HG02571 (cell line): ENCODE data around the gene ANTKMT.

Experiments used
- ATAC-seq: cut with Tn5 transposase; IDR thresholded peaks from one replicate; pipeline ENCODE4 v1.9.1; 2021; ENCODE audit warnings: mild to moderate bottlenecking, moderate library complexity; ENCODE audit not compliant: unreplicated experiment

ANTKMT gene

DNA sequence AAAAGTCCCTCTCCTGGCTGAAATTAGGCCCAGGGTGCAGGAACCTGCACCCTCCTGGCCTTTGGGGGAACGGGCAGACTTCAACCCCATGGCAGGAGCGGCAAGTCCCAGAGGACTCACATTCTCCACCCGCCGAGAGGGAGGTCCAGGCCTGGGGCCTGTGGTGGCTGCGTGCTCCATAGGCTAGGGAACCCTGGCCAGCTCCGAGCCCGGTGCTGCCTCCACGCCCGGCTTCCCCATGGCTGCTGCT lies 5.2 kb downstream of the ANTKMT start:
- no peak for ATAC-seq

DNA sequence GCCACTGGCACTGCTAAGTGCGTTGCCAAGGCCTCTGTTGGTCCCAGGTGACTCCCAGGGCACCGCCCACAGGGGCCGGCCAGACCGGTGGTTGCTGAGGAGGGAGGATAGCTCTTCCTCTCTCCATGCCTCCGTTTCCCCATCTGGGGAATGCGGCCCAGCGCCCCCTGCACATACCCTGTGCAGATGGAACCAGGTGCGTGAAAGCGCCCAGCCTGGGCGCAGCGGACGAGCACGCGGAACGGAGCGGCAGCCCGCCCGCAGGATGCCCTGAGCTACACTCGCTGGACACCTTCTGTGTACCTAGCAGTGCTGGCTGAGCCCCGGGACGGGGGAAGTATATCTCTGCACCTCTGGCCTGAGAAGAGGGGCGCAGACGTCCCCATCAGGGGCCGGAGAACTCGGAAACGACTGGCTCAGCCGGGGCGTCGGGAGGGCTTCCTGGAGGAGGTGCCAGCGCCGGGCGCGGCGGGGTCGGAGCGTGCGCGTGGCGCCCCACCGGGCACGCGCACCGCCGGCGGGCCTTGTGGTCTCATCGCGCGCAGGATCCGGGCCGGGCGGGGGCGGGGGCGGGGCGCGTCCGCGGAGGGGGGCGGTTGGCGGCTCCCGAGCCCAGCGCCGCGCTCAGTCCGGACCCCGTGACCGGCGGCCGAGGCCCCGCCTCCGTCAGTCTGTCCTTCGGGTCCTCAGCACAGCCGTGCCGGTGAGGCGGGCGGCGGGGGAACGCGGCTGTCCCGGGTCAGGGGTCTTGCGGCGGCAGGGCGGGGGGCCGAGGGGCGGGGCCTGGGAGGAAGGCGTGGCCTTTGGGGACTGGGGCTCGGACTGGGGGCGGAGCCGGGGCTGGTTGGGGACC lies 5.7 kb downstream of the ANTKMT start, which contains the start of the genes CCDC78 and HAGHL:
Gene CCDC78 (minus strand): TSS at position 6 of the 853 bp plus-strand sequence. CDS start 76 bp downstream, outside the sequence.
Gene HAGHL (plus strand): TSS at position 669 of the 853 bp plus-strand sequence. CDS start 404 bp downstream, outside the sequence.
- no peak for ATAC-seq

- ATAC-seq: no peak
Measured at GRCh38 chr16:727291-727977, 6.5 kb downstream of the ANTKMT start.

- ATAC-seq: no peak
Measured at GRCh38 chr16:728131-728889, 7.4 kb downstream of the ANTKMT start.

- ATAC-seq: no peak
Measured at GRCh38 chr16:728890-729744, 8.2 kb downstream of the ANTKMT start.

DNA sequence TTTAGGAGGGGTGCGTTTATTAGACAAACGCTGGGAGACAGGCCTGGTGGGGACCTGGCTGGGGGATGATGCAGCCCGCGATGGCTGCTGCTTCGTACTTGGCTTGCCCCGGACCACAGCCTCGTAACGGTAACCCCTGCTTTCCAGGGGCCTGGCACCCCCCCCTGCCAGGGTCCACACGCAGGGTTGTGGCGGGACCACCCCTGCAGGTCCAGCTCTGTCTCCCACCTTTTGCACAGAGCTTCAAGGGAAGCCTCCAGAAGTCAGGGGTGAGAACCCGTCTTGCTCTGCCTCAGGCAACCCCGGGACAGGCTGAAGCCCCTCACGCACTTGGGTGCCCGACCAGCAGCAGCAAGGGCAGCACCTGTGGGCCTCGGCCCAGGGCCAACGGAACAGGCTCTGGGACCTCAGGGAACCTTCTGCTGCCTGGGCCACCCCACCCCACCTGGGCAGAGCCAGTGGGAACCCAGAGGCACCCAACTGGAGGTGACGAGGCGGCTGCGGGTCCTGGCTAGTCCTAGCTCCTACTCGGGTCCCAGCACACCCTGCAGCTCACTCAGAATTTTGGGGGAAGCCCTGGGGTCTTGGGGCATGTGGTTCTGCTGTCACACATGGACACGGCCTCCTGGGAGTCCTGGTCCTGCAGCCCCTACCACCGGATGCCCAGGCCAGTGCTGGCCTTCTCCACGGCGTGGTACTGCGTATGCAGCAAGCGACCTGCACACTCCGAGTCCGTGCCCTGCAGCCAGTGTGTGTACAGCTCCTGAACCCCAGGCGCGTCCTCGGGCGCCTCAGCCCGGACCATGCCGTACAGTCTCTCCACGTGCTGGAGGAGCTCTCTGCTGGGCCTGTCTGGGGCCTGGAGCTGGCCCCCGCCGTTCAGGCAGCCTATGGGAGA lies 9.1 kb downstream of the ANTKMT start:
- ATAC-seq: no peak

DNA sequence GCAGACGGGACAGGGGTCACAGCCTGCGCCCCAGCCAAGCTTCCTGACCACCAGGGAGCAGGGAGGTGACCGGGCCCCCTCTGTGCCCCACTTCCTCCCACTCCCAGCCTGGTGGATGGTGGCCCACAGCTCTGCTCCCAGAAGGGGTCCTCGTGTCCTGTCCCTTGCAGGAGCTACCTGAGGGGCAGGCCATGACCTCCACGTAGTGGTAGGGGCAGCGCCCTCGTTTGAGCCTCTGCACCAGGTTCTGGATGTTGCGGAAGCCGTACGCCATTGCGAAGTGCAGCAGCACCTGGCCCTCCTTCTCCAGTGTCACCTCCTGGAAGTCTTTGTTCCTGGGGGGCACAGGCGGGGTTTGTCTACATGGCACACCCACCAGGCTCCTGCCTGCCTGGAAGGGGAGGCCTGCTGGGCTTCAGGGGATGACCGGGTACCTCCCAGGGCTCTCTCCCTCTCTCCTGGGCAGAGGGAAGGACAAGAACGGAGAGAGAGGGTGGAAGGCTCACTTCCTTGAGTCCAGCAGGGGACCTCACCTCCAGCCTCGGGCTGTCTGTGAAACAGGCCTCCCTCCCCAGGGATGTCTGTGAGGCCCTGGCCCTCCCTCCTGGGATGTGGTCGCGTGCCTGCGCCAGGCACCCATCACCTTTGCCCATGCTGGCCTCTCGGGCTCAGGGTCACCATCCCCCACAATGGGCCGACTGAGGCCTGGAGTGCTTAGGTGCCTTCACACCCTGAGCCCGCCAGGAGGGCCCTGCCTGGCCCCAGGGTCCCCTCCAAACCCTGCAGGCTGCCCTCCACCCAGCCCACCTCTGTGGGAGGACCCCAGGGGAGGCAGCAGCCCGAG lies 9.9 kb downstream of the ANTKMT start:
- ATAC-seq: no peak

GRCh38 chr16:732332-732731 lies 11.4 kb downstream of the ANTKMT start:
- ATAC-seq: no peak

- no peak for ATAC-seq
Measured at GRCh38 chr16:732936-733335, 12.0 kb downstream of the ANTKMT start.

GRCh38 chr16:733382-734207 lies 12.6 kb downstream of the ANTKMT start:
- no peak for ATAC-seq

DNA sequence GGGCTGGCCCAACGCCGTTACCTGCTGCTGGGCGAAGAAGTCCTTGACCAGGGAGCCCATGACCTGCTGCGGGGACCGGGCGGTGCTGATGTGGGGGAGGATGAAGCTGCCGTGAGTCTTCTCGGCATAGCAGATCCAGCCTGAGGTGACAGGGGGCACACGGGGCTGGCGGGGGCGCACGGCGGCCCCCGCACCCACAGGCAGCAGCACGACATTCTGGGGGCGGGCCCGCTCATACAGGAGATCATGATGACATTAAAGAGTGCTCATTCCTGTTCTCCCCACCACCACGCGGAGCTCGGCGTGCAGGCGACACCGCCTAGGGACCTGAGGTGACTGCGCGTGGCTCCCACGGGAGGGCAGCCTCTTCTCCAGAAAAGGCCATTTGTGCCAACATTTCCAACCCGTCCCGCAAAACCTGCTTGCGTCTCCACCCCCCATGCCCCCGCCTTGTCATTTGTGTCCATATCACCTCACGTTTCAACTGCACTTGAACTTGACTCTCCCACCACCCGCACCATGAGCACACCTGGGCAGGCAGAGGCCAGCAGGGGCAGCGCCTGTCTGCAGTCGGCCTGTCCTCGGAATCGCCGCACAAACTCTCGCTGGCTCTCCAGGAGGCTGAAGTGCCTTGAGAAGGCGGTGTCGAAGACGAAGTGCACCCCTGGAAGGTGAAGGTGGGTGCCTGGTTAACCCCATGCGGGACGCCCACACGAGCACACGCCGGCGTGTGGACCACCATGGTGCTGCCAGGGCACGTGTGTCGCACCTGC lies 13.4 kb downstream of the ANTKMT start:
- ATAC-seq: no peak

DNA sequence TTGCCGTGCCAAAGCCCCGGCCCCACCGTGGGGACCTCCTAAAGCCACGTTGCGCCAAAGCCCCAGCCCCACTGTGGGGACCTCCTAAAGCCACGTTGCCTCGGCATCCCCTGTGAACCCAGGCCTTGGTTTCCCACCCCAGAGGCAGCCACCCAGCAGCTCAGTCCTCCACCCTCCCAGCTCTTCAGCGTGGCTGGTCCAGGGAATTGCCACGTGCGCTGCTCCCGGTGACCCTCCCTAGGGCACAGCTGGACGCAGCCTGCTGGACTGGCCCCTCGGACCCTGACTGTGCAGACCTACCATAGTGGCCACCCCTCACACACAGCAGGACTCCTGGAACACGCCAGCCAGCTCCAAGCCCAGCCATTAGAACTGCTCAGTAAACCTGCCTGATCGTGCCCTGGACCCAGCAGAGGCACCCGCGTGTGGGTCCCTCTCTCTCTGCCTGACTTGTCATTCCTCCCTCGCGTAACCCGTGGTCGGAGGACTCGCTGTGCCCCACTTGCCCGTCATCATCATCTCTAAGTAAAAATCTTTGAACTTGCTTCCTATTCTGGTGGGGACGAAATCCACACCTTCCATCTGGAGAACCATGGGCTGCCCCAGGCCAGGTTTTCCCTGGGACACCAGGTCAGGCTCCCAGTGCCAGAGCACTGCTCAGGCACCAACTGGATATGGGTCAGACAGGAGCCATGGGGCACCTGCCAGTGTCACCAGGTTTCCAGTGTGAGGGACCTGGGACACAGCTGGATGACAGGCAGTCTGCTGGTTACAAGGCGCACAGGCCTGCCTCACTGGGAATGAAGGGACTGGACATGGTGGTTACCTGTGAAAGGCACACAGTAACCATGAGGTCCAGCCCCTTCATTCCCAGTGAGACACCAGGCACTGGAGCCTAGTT lies 14.3 kb downstream of the ANTKMT start:
- no peak for ATAC-seq

DNA sequence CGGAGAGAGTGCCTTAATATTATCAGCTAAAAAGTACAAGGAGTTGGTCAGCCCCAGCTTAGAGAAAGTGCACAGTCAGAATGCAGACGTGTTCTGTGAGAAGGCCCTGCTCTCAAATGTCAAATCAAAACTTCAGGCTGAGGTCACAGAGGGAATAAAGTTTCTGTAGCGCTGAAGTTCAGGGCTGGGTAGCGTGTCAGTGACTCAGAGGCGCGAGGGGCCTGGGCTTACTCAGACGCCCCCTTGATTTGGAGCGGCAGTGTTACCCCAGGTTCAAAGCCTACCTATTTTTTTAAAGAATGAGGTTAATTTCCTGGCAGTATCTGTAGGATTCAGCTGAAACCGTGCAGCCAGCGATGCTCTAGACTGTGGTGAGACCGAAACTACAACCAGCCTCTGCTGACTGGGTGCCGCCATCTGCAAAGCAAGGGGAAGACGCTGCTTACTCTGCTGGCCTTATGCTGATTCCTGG lies 15.1 kb downstream of the ANTKMT start:
- no peak for ATAC-seq

GRCh38 chr16:736936-737481 lies 16.1 kb downstream of the ANTKMT start:
- no peak for ATAC-seq

DNA sequence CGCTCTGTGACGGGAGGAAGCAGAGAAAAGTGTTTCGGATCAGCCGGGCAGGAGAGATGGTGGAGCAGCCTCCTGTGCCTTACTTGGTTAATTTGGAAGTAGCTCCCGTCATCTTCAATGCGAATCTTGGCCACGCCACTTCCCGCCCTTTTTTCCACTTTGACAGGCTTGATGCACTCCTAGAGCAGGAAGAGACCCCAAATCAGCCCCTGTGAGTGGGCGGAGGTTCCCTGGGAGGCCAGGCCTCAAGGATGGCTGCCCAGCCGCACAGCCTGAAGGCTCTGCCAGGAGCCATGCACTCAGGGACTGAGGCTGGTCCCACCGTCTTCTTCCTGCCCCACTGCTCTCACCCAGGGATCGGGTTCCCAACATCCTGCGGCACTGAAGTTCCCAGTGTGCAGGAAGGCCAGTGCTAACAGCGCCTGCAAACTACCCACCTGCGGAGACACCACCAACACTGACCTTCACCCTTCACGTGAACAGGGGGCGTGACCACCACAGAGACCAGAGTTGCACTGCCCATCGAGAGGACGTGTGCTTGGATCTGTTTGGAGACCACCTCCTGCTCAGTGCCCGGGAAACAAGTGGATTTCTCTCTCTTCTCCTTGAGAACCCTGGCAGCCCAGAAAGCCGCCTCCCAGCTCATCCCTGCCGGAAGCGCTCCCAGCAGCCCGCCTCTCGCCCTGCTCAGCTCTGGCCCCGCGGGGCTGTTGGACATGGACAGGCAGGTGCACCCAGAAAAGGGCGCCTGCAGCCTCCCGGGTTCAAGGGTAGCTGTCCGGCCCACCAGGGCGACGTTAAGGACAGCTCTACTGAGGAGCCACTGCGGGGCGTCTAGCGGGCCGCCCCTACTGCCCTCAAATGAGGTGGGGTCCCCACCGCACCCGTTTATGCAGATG lies 18.9 kb downstream of the ANTKMT start:
- no peak for ATAC-seq
